ENCODE measurements around the gene TADA3.

DNA sequence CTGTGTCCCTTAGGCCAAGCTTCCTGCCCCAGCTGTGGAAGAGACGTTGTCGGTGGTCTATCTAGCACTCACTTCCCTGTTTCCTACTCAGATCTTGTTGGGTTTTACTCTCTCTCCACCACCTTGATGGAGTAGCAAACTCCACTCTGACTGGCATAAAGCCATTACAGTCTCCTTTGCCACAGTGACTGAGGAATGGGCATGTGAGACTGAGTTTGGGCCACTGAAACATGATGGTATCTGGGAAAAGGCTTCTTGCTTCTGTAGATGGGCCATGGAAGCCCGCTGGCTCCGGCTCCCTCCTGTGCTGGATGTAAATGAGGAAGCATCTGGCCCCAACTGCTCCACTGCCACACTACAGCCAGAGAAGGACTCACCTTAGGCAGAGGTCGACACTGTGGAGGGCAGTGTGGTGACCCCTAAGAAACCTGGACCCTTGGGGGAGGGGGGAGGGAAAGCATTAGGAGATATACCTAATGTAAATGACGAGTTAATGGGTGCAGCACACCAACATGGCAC is 13.1 kb downstream of the TADA3 start:
- TF ChIP-seq, protein P1, sequence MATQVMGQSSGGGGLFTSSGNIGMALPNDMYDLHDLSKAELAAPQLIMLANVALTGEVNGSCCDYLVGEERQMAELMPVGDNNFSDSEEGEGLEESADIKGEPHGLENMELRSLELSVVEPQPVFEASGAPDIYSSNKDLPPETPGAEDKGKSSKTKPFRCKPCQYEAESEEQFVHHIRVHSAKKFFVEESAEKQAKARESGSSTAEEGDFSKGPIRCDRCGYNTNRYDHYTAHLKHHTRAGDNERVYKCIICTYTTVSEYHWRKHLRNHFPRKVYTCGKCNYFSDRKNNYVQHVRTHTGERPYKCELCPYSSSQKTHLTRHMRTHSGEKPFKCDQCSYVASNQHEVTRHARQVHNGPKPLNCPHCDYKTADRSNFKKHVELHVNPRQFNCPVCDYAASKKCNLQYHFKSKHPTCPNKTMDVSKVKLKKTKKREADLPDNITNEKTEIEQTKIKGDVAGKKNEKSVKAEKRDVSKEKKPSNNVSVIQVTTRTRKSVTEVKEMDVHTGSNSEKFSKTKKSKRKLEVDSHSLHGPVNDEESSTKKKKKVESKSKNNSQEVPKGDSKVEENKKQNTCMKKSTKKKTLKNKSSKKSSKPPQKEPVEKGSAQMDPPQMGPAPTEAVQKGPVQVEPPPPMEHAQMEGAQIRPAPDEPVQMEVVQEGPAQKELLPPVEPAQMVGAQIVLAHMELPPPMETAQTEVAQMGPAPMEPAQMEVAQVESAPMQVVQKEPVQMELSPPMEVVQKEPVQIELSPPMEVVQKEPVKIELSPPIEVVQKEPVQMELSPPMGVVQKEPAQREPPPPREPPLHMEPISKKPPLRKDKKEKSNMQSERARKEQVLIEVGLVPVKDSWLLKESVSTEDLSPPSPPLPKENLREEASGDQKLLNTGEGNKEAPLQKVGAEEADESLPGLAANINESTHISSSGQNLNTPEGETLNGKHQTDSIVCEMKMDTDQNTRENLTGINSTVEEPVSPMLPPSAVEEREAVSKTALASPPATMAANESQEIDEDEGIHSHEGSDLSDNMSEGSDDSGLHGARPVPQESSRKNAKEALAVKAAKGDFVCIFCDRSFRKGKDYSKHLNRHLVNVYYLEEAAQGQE (IDR thresholded peaks at IDR 0.05; ENCODE audit: insufficient read depth in 1 of 2, low read depth in 2 of 2, low read length in 2 of 2), result no peak
- TF ChIP-seq TAF1 (IDR thresholded peaks at IDR 0.05; ENCODE audit: borderline replicate concordance, insufficient read depth, low read length) (no peak), POLR2AphosphoS5 (IDR thresholded peaks at IDR 0.05; ENCODE audit: low read depth, low read length) (no peak)

Data from PFSK-1 (cell line).